NCI-H1694 treated with DMSO at 0.1 percent for 48 hours (cell line): Measurements from ENCODE around the gene COX20.
A peak's percentile ranks its signal among the peaks of the same experiment; 100 is the strongest.
"Not testable (repeated sequence)": the region's sequence is repeated elsewhere in the genome, so short reads cannot be mapped to it uniquely, and the experiment has no call there.

Source experiments
- DNase-seq: peaks from one replicate; lab custom pipeline; 2025; lab: John Stamatoyannopoulos, UW

The COX20 gene

DNA sequence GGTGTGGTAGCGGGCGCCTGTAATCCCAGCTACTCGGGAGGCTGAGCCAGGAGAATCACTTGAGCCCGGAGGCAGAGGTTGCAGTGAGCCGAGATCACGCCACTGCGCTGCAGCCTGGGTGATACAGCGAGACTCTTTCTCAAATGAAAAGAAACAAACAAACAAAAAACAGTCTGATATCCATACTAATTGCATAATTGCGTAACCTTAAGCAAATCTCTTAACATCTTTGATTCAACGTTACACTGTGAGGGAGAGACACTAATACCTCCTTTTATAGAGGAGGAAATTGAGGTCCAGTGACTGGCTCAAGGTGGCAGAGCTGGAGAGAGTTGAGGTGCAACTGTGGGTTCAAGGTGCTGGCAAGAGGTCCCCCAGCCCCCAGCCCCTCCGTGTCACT is 12.6 kb upstream of the COX20 start:
- DNase-seq, result no peak

DNA sequence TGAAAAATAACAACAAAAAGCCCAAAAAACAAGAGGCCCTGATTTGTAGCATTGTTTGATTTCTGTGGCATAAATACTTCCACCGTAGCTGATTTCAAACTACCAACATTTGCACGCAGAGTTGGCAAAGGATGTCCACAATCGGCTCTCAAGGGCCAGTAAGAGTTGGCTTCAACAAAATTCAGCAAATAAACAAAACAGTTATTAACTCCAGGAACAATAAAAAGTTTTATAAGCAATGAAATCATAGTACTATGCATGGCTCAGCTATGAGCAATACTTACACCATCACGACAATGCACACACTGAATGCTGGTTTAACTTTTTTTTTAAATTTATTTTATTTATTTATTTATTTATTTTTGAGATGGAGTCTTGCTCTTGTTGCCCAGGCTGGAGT is 8.7 kb upstream of the COX20 start:
- DNase-seq, result no peak

DNA sequence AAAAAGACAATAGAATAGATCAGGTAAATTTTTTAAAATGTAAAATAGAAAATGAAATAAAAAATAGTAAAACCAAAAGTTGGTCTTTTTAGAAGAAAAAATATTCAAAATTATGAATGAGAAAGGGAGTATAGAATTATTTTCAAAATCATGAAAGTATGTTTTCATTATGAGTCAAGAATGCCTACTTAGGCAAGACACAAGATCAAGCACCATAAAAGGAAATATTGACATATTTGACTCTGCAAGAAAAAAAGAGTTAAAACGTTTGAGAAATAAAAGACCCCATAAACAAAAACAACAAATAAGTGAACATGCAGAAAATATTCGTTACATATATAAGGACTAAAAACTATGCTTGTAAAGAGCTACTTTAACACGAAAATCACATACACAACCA is 4.8 kb upstream of the COX20 start:
- no peak for DNase-seq

DNA sequence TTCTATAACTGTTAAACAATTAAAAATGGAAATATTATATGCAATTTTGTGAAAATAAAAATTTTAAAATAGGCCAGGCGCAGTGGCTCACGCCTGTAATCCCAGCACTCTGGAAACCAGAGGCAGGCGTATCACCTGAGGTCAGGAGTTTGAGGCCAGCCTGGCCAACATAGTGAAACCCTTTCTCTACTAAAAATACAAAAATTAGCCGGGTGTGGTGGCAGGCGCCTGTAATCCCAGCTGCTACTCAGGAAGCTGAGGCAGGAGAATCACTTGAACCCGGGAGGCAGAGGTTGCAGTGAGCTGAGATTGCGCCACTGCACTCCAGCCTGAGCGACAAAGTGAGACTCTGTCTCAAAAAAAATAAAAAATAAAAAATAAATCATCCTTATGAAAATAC is 2.2 kb upstream of the COX20 start:
- DNase-seq, result not testable (repeated sequence)

- peak; percentile 84 for DNase-seq
Measured at GRCh38 chr1:244833734-244834542, 1.5 kb upstream of the COX20 start.

GRCh38 chr1:244834543-244835275 is 749 bp upstream of the COX20 start:
- DNase-seq, result peak; percentile 96

GRCh38 chr1:244836135-244836521 is 670 bp downstream of the COX20 start:
- DNase-seq, result peak; percentile 55

DNA sequence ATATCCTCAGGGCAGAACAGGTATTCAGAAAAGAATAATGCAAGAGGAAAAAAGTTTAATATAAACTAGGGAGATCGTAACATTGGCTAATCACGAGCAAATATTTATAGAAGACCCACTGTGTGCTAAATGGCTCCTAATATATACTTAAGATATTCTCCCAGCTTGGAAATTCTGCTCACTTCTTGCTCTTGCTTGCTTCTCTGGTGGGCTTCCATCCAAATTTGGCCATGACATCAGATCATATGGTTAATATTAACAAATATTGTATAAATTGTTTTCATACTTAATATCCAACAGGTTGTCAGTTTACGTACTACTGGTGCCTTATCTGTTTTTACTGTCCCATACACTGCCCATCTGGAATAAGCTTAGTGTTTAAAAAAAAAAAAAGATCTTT is 1.1 kb downstream of the COX20 start:
- DNase-seq, result no peak

DNA sequence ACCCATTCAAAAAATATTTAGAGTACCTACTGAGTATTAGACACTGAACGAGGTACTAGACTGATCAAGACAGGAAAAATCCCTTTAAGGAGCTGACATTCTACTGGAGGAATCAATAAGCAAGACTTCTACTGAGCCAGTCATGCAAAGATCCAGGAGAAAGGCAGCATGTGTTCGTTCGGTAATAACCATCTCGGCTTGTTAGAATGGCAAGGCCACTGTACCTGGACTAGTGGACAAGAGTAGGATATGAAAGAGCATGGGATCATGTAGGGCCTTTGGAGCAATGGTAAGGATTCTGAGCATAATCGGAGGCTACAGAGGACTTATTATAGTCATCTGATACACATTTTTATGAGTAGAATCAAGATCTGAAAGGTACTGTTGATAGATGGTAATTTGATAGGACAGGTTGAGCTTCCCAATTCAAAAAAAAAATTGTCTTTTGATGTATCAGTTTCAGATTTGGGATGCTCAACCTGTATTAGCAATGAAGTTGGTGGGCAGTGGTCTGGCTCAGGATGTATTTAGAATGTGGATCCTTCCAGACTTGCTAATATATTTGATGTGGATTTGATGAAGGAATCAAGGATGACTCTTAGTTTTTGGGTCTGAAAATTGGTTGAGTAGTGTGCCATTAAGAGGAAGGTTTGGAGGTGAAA is 2.3 kb downstream of the COX20 start:
- DNase-seq, result no peak

DNA sequence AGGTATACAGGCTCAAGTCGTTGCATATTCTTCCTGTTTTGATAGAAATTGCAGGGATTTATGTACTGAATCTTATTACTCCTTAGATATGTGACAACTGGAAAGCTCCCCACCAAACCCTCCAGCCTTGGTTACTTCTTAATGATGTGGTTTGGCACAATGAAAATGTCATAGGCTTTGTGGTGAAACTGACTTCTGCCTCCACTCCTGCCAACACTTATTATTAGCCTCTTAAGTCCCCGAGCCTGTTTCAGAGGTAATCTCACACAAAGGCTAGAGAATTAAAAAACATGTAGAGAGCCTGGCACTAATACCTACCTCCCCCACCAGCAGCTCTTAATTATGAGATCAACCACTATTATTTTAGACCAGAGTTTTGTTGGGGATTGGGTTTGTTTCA is 4.2 kb downstream of the COX20 start:
- no peak for DNase-seq

GRCh38 chr1:244840219-244840794 is 4.8 kb downstream of the COX20 start:
- DNase-seq, result no peak

DNA sequence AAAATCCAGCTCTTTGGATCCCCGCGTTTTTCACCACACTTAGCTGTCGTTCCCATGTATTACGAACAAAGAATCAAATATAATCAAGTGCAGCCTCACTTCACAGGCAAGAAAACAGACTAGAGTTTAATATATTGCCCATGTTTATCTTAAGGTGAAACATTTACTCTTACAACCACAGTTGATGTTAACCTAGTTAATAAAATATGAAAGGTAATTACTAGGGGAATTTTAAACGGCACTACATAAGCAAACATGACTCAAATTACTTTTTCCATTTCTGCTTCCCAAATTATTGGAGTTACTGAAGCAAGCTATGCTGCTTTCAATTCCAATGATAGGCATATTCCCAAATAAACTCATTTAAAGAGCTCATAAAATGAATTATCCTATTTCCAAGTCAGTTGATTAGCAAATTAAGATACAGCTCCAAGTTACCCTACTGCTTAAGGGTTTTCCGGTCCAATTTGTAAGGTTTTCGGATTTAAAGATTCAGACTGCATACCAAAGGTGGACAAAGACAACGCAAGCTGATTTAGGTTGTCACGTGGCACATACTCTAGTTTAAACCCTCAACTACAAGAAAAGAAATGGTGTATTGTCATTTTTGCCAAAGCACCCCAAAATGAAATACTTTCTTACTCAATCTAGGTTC is 5.9 kb downstream of the COX20 start:
- DNase-seq, result no peak

- no peak for DNase-seq
Measured at GRCh38 chr1:244843148-244843978, 7.9 kb downstream of the COX20 start.

DNA sequence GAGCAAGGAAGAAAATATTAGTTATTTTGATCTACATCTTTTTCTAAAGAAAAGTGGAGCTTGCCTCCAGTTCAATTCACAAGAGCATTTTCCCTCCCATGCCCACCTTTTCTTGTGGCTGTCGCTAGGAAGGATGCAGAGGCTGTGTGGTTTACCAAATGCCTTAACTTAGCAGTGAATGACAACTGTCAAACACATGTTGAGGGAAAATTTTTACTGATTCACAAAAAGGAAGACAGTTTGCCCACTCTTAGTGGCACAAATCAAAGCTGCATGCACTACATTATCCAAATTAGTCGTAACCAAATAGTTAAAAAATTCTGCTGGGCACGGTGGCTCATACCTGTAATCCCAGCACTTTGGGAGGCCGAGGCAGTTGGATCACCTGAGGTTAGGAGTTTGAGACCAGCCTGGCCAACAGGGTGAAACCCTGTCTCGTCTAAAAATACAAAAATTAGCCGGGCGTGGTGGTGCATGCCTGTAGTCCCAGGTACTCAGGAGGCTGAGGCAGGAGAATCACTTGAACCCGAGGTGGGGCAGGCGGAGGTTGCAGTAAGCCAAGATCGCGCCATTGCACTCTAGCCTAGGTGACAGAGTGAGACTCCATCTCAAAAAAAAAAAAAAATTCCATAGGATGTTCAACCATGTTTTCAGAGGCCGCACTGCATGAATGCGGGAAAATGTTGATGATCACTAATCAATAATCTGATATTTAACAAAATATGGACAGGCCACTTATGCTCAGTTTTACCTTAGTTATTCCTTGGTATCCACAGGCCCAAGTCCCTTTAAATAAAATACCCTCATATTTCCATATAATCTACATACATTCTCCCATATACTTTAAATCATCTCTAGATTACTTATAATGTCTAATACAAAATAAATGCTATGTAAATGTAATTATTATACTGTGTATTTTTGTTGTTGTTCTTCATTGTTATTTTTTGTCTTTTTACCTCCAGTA is 9.0 kb downstream of the COX20 start:
- no peak for DNase-seq

DNA sequence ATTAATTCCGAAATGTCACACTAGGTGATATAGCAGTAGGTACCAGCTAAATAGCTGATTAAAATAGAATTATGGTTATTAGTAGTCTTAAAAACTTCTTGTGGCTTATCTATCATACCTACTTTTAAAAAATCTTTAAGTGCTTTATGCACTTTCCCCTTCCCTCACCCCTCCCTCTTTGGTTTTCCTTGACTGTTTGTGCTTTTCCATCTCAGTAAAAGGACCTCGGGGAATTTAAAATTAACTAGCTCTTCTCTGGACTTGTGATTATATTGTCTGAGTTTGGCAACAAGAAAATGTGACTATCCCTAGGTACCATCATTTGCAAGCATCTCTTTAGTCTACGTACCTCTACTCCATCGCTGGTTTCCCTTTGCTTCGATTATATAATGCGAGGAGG is 11.2 kb downstream of the COX20 start:
- DNase-seq, result no peak

GRCh38 chr1:244849189-244849866 is 13.9 kb downstream of the COX20 start:
- DNase-seq, result no peak

- DNase-seq, result no peak
Measured at GRCh38 chr1:244850099-244850852, 14.8 kb downstream of the COX20 start.

- DNase-seq, result no peak
Measured at GRCh38 chr1:244850896-244851295, 15.4 kb downstream of the COX20 start.
